Measurements from ENCODE around the gene RNF5. TPM values are rescaled to one million over a fixed set of nuclear protein-coding genes. Genes with fewer than 3 reads are reported as not detected.

RNF5 gene
- total and polyA plus RNA-seq, 3 donors from 2014 or later: 67.1 to 79.0 (median 76.1) TPM

- TF ChIP-seq, protein P1, sequence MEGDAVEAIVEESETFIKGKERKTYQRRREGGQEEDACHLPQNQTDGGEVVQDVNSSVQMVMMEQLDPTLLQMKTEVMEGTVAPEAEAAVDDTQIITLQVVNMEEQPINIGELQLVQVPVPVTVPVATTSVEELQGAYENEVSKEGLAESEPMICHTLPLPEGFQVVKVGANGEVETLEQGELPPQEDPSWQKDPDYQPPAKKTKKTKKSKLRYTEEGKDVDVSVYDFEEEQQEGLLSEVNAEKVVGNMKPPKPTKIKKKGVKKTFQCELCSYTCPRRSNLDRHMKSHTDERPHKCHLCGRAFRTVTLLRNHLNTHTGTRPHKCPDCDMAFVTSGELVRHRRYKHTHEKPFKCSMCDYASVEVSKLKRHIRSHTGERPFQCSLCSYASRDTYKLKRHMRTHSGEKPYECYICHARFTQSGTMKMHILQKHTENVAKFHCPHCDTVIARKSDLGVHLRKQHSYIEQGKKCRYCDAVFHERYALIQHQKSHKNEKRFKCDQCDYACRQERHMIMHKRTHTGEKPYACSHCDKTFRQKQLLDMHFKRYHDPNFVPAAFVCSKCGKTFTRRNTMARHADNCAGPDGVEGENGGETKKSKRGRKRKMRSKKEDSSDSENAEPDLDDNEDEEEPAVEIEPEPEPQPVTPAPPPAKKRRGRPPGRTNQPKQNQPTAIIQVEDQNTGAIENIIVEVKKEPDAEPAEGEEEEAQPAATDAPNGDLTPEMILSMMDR (IDR thresholded peaks at IDR 0.05): no peak
- no peak for TF ChIP-seq POLR2A (IDR thresholded peaks at IDR 0.05)
- Histone ChIP-seq H3K9me3 (no peaks in the 10 kb centered on the region), H3K36me3 (ENCODE audit: low read depth, missing control alignments) (no peaks in the 10 kb centered on the region), H3K4me1 (no peaks in the 10 kb centered on the region), H3K27me3 (no peaks in the 10 kb centered on the region), H3K4me3 (no peak overlapping the region), H3K27ac (no peak overlapping the region)
- intact Hi-C loops (cut with DNase I; ENCODE audit: low total_unique reads): no loop called here
- WGBS, 2 donors: 87 to 88% methylated on average over 11 to 12 of the region's 12 CpGs
- no peak for DNase-seq
Observed at GRCh38 chr6:32212076-32212760, 34.0 kb downstream of the RNF5 start.

DNA sequence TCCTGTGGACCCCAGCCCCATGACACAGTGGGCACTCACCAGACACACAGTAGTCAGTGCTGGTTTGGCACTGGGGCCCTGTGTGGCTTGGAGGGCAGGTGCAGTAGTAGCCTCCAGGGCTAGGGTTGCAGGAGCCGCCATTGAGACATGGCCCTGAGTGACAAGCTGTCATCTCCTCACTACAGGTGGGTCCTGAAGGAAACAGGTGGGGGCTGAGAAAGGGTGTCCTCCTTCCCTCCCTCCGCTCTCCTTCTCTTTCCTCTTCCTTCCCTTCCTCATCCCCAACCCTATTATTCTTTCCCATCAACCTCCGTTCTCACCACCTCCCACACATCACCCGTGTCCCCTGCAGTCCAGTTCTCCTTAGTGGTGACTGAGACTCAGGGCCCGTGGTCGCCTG is 35.4 kb downstream of the RNF5 start:
- H3K27me3 ChIP-seq: no peaks in the 10 kb centered on the region
- no peak overlapping the region for H3K27ac ChIP-seq
- no peaks in the 10 kb centered on the region for H3K9me3 ChIP-seq
- no peak overlapping the region for H3K4me3 ChIP-seq
- H3K4me1 ChIP-seq: no peaks in the 10 kb centered on the region
- DNase-seq: no peak
- no peaks in the 10 kb centered on the region for H3K36me3 ChIP-seq (ENCODE audit: low read depth, missing control alignments)
- intact Hi-C loops (cut with DNase I; ENCODE audit: low total_unique reads): no loop called here
- TF ChIP-seq POLR2A (IDR thresholded peaks at IDR 0.05): no peak
- TF ChIP-seq, protein P1 (IDR thresholded peaks at IDR 0.05): no peak
- 86 to 88% methylated on average over 6 of the region's 6 CpGs for WGBS, 2 donors

GRCh38 chr6:32214126-32214525 is 35.9 kb downstream of the RNF5 start:
- no peaks in the 10 kb centered on the region for H3K4me1 ChIP-seq
- H3K4me3 ChIP-seq: no peak overlapping the region
- intact Hi-C loops (cut with DNase I; ENCODE audit: low total_unique reads): no loop called here
- H3K9me3 ChIP-seq: no peaks in the 10 kb centered on the region
- 79 to 94% methylated on average over 3 of the region's 3 CpGs for WGBS, 2 donors
- TF ChIP-seq, protein P1 (IDR thresholded peaks at IDR 0.05): no peak
- TF ChIP-seq POLR2A (IDR thresholded peaks at IDR 0.05): no peak
- H3K27me3 ChIP-seq: no peaks in the 10 kb centered on the region
- H3K27ac ChIP-seq: no peak overlapping the region
- no peak for DNase-seq
- no peaks in the 10 kb centered on the region for H3K36me3 ChIP-seq (ENCODE audit: low read depth, missing control alignments)

DNA sequence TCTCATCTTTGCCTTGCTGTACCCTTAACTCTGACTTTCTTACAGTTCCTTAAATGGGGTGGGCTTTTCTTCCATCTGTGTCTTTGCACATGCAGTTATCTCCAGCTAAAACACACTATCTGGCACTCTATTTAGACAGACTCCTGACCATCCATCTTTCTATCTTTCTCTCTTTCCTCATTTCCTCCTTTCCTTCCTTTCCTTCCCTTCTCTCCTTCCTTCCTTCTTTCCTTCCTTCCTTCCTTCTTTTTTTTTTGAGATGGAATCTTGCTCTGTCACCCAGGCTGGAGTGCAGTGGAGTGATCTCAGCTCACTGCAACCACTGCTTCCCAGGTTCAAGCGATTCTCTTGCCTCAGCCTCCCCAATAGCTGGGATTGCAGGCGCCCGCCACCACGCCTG is 37.4 kb downstream of the RNF5 start:
- H3K27ac ChIP-seq: no peak overlapping the region
- intact Hi-C loops (cut with DNase I; ENCODE audit: low total_unique reads): no loop called here
- H3K36me3 ChIP-seq (ENCODE audit: low read depth, missing control alignments): no peaks in the 10 kb centered on the region
- H3K4me1 ChIP-seq: no peaks in the 10 kb centered on the region
- no peaks in the 10 kb centered on the region for H3K9me3 ChIP-seq
- no peak overlapping the region for H3K4me3 ChIP-seq
- 95 to 97% methylated on average over 4 of the region's 4 CpGs for WGBS, 2 donors
- no peak for TF ChIP-seq POLR2A (IDR thresholded peaks at IDR 0.05)
- TF ChIP-seq, protein P1 (IDR thresholded peaks at IDR 0.05): no peak
- no peak for DNase-seq
- no peaks in the 10 kb centered on the region for H3K27me3 ChIP-seq

- TF ChIP-seq, protein P1 (IDR thresholded peaks at IDR 0.05): no peak
- TF ChIP-seq POLR2A (IDR thresholded peaks at IDR 0.05): no peak
- H3K27me3 ChIP-seq: no peaks in the 10 kb centered on the region
- no peaks in the 10 kb centered on the region for H3K36me3 ChIP-seq (ENCODE audit: low read depth, missing control alignments)
- no peaks in the 10 kb centered on the region for H3K4me1 ChIP-seq
- no peaks in the 10 kb centered on the region for H3K9me3 ChIP-seq
- H3K4me3 ChIP-seq: no peak overlapping the region
- H3K27ac ChIP-seq: no peak overlapping the region
- DNase-seq: no peak
- 82 to 87% methylated on average over 10 of the region's 10 CpGs for WGBS, 2 donors
- intact Hi-C loops (cut with DNase I; ENCODE audit: low total_unique reads): no loop called here
Observed at GRCh38 chr6:32216285-32216684, 38.1 kb downstream of the RNF5 start.

Data from testis (tissue), 3 donors.